ENCODE results near the gene CLEC16A.

Gene CLEC16A

GRCh38 chr16:11126399-11127054, 182.2 kb downstream of the CLEC16A start:
- in situ Hi-C loops (cut with HindIII; ENCODE audit: low sequenced_read_pairs): no loop called here
- TF ChIP-seq CTCF (IDR thresholded peaks at IDR 0.05; ENCODE audit: low read depth, low read length): no peak
- H3K4me3 ChIP-seq (ENCODE audit: low read depth, low read length): no peak overlapping the region
- no peak for DNase-seq (ENCODE audit: low read depth, low spot score)

GRCh38 chr16:11127610-11128195, 183.3 kb downstream of the CLEC16A start:
- in situ Hi-C loops (cut with HindIII; ENCODE audit: low sequenced_read_pairs): no loop called here
- TF ChIP-seq CTCF (IDR thresholded peaks at IDR 0.05; ENCODE audit: low read depth, low read length): no peak
- no peak for DNase-seq (ENCODE audit: low read depth, low spot score)
- H3K4me3 ChIP-seq (ENCODE audit: low read depth, low read length): no peak overlapping the region

GRCh38 chr16:11128211-11129141, 184.1 kb downstream of the CLEC16A start:
- H3K4me3 ChIP-seq (ENCODE audit: low read depth, low read length): no peak overlapping the region
- DNase-seq (ENCODE audit: low read depth, low spot score): no peak
- no peak for TF ChIP-seq CTCF (IDR thresholded peaks at IDR 0.05; ENCODE audit: low read depth, low read length)
- in situ Hi-C loops (cut with HindIII; ENCODE audit: low sequenced_read_pairs): no loop called here

GRCh38 chr16:11129378-11129781, 185.0 kb downstream of the CLEC16A start:
- DNase-seq (ENCODE audit: low read depth, low spot score): peak; percentile 43
- in situ Hi-C loops (cut with HindIII; ENCODE audit: low sequenced_read_pairs): no loop called here
- TF ChIP-seq CTCF (IDR thresholded peaks at IDR 0.05; ENCODE audit: low read depth, low read length): no peak
- H3K4me3 ChIP-seq (ENCODE audit: low read depth, low read length): no peak overlapping the region

GRCh38 chr16:11130978-11131665, 186.8 kb downstream of the CLEC16A start:
- TF ChIP-seq CTCF (IDR thresholded peaks at IDR 0.05; ENCODE audit: low read depth, low read length): no peak
- in situ Hi-C loops (cut with HindIII; ENCODE audit: low sequenced_read_pairs): no loop called here
- no peak overlapping the region for H3K4me3 ChIP-seq (ENCODE audit: low read depth, low read length)
- no peak for DNase-seq (ENCODE audit: low read depth, low spot score)

GRCh38 chr16:11131706-11132105, 187.3 kb downstream of the CLEC16A start:
- DNase-seq (ENCODE audit: low read depth, low spot score): no peak
- no peak overlapping the region for H3K4me3 ChIP-seq (ENCODE audit: low read depth, low read length)
- no peak for TF ChIP-seq CTCF (IDR thresholded peaks at IDR 0.05; ENCODE audit: low read depth, low read length)
- in situ Hi-C loops (cut with HindIII; ENCODE audit: low sequenced_read_pairs): no loop called here
